ENCODE results near the gene CENPP. TPM values are rescaled to one million over a fixed set of nuclear protein-coding genes. Genes with fewer than 3 reads are reported as not detected.

Gene CENPP
- total RNA-seq, 1 donor from 2014 or later: 5.7 TPM

- no peak for TF ChIP-seq CTCF (IDR thresholded peaks at IDR 0.05; ENCODE audit: partially characterized antibody, unreplicated experiment)
- DNase-seq: no peak
- Mint-ChIP-seq H3K36me3 (ENCODE audit: unreplicated experiment) (peaks cover 9% of the 10 kb centered on the region), H3K27me3 (ENCODE audit: unreplicated experiment) (no peaks in the 10 kb centered on the region), H3K27ac (ENCODE audit: unreplicated experiment) (no peak overlapping the region), H3K4me3 (ENCODE audit: unreplicated experiment) (no peak overlapping the region), H3K9me3 (ENCODE audit: unreplicated experiment) (peaks cover 6% of the 10 kb centered on the region), H3K4me1 (ENCODE audit: low read depth, unreplicated experiment) (peaks cover 10% of the 10 kb centered on the region)
Measured at GRCh38 chr9:92530893-92531292, 205.1 kb downstream of the CENPP start.

GRCh38 chr9:92534204-92534603 lies 208.5 kb downstream of the CENPP start:
- peaks cover 9% of the 10 kb centered on the region for H3K36me3 Mint-ChIP-seq (ENCODE audit: unreplicated experiment)
- no peak overlapping the region for H3K27ac Mint-ChIP-seq (ENCODE audit: unreplicated experiment)
- no peaks in the 10 kb centered on the region for H3K27me3 Mint-ChIP-seq (ENCODE audit: unreplicated experiment)
- TF ChIP-seq CTCF (IDR thresholded peaks at IDR 0.05; ENCODE audit: partially characterized antibody, unreplicated experiment): no peak
- H3K4me1 Mint-ChIP-seq (ENCODE audit: low read depth, unreplicated experiment): peaks cover 7% of the 10 kb centered on the region
- peaks cover 3% of the 10 kb centered on the region for H3K9me3 Mint-ChIP-seq (ENCODE audit: unreplicated experiment)
- no peak for DNase-seq
- no peak overlapping the region for H3K4me3 Mint-ChIP-seq (ENCODE audit: unreplicated experiment)

- TF ChIP-seq CTCF (IDR thresholded peaks at IDR 0.05; ENCODE audit: partially characterized antibody, unreplicated experiment): no peak
- DNase-seq: no peak
- Mint-ChIP-seq H3K4me1 (ENCODE audit: low read depth, unreplicated experiment) (peaks cover 7% of the 10 kb centered on the region), H3K36me3 (ENCODE audit: unreplicated experiment) (peaks cover 9% of the 10 kb centered on the region), H3K9me3 (ENCODE audit: unreplicated experiment) (peaks cover 3% of the 10 kb centered on the region), H3K27ac (ENCODE audit: unreplicated experiment) (no peak overlapping the region), H3K4me3 (ENCODE audit: unreplicated experiment) (no peak overlapping the region), H3K27me3 (ENCODE audit: unreplicated experiment) (no peaks in the 10 kb centered on the region)
Measured at GRCh38 chr9:92534674-92535073, 208.9 kb downstream of the CENPP start.

GRCh38 chr9:92535940-92536850 lies 210.4 kb downstream of the CENPP start, which contains the start of gene ECM2:
Gene ECM2 (minus strand): TSS chr9:92535990. CDS start chr9:92522866, 13,124 bp downstream.
- no peak within 1 kb of the TSS for H3K4me3 Mint-ChIP-seq (ENCODE audit: unreplicated experiment)
- TF ChIP-seq CTCF (IDR thresholded peaks at IDR 0.05; ENCODE audit: partially characterized antibody, unreplicated experiment): no peak
- peaks cover 7% of the 10 kb centered on the region for H3K4me1 Mint-ChIP-seq (ENCODE audit: low read depth, unreplicated experiment)
- H3K27ac Mint-ChIP-seq (ENCODE audit: unreplicated experiment): no peak within 1 kb of the TSS
- H3K9me3 Mint-ChIP-seq (ENCODE audit: unreplicated experiment): peaks cover 3% of the 10 kb centered on the region
- H3K36me3 Mint-ChIP-seq (ENCODE audit: unreplicated experiment): peaks cover 9% of the 10 kb centered on the region
- no peak for DNase-seq
- H3K27me3 Mint-ChIP-seq (ENCODE audit: unreplicated experiment): no peaks in the 10 kb centered on the region

- H3K4me1 Mint-ChIP-seq (ENCODE audit: low read depth, unreplicated experiment): peaks cover 7% of the 10 kb centered on the region
Measured at GRCh38 chr9:92538541-92538940, 212.8 kb downstream of the CENPP start.

More at GRCh38 chr9:92538541-92538940, 212.8 kb downstream of the CENPP start:
- no peak for TF ChIP-seq CTCF (IDR thresholded peaks at IDR 0.05; ENCODE audit: partially characterized antibody, unreplicated experiment)
- no peak for DNase-seq
- Mint-ChIP-seq H3K27ac (ENCODE audit: unreplicated experiment) (no peak overlapping the region), H3K36me3 (ENCODE audit: unreplicated experiment) (no peaks in the 10 kb centered on the region), H3K4me3 (ENCODE audit: unreplicated experiment) (no peak overlapping the region), H3K9me3 (ENCODE audit: unreplicated experiment) (peaks cover 1% of the 10 kb centered on the region), H3K27me3 (ENCODE audit: unreplicated experiment) (no peaks in the 10 kb centered on the region)
